DLD1 (cell line): Measurements from ENCODE around the gene FZD2.

Source experiments
- in situ Hi-C: cut with HindIII; loops from 2 replicates; pipeline ENCODE4 v1.10.0; 2017; ENCODE audit warnings: low sequenced_read_pairs

FZD2 gene

DNA sequence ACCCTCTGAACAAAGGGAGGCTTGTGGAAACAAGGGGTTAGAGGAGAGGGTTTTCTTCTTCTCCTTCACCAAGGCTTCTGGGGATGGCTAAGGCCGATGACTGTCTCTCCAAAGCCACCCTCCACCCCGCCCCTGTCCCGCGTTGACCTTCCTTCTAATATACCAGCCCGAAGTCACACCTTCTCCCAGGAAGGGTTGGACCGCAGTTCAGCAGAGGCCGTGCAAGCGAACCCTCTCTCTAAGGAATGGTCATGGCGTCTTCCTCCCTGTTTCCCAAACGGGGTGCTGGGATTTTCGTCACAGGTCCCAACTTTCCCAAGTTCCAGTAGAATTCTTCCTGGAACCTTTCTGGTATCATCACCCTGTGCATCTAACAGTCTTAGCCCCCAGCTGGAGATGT is 49.4 kb downstream of the FZD2 start:
- in situ Hi-C loops = no loop called here

DNA sequence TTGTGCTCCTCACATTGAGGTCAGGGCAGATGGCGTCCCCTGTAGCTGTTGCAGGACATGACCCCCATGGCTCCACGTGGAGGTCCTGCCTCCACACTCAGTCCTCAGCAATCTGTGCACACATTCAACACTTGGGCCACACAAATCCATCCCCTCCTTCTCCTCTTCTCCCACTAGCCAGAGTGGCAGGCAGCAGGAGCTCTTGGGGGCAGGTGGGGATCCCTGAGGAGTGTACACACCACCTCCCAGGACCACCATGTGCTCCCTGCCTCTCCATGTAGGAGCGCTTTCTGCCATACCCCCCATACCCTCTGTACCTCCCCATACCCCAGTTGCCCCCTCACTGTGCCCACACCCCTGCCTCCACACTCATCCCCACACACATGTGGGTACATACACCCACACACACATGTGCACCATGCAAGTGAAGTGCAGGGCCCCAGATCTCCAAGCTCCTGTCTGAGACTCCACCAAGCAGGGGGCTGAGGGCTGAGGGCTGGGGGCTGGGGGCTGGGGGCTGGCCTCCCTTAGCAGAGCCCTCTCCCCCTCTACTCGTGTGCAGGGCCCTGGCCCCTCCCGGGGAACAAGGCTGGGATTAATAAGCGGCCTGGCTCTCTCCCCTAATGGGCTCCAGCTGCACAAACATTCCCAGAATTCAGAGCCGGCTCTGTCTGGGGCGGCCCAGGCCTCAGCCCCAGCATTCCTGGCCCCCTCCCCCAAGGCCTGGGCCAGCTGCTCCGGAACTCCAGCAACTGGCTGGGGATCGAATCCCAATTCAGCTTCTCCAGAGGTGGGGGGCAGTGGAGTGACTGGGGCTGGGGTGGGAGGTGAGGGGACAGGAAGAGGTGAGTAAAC is 50.8 kb downstream of the FZD2 start:
- in situ Hi-C loops = no loop called here

DNA sequence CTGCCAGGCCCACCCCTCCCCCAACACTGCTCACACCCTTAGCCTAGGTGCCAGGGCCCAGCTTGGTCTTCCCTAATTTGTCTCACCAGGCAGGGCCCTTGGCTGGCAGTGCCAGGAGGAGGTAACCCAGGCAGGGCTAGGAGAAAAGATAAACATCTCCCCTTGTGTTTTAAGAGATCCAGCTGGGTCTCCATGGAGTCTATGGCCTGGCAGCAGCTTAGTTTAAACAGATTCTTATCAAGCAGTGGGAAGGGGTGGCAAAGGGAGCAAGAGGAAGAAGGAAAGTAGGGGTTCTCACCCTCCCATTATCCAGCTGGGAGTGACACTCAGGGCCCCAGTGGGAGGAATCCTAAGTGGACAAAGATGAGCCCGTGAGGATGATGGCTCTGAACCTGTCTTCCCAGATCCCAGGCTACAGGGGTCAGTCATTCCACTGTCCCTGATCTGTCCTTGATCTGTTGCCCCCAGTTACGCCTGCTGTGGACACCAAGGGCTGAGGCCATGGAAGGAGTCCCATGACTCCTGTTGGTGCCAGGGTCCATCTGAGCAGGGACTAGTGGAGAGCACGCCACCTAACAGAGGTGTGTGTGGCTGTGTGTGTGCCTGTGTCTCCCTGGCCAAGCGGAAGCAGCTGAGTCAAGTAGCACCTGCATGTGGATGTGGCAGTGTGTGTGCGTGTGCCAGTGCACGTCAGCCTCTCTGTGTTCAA is 51.6 kb downstream of the FZD2 start:
- in situ Hi-C loops = no loop called here

DNA sequence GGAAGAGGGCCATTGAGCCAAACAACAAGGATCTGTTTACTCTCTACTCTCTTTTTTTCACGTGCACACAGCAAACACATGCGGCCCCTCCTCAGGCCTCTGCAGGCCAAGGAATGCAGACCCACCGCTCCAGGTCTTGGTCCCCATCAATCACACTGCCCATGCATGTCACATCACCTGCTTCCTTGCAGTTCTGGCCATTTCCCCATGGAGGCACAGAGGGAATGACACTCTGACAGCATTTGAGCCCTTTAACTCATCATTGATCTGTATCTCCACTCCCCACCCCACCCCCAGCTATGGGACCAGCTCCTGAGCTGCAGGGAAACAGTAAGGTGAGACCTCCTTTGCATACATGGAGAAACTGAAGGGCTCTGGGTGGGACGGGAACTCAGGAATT is 53.0 kb downstream of the FZD2 start:
- in situ Hi-C loops = no loop called here
